Stimulated activated CD8-positive, alpha-beta memory T cell treated with anti-CD3 and anti-CD28 coated beads, Interleukin-15, amount 100 ng/mL, for 4 hours (primary cell): ENCODE data around the gene SHC4.
"Not testable (repeated sequence)": the region's sequence is repeated elsewhere in the genome, so short reads cannot be mapped to it uniquely, and the experiment has no call there.

Experiments
- DNase-seq, 2 donors: peaks; one replicate each; pipeline ENCODE4 v3.0.0-alpha.2; 2020; ENCODE audit warnings: low read depth in 2 of 2

SHC4 gene

GRCh38 chr15:48924528-48925393, 39.0 kb downstream of the SHC4 start:
- no peak for DNase-seq

- DNase-seq, result no peak
These were observed 41.7 kb downstream of the SHC4 start for GRCh38 chr15:48922046-48922445.

- no peak for DNase-seq
These were observed 47.0 kb downstream of the SHC4 start for GRCh38 chr15:48916721-48917120.

GRCh38 chr15:48915861-48916260, 47.9 kb downstream of the SHC4 start:
- DNase-seq, result no peak

GRCh38 chr15:48914717-48915116, 49.0 kb downstream of the SHC4 start:
- DNase-seq, result no peak

- DNase-seq, result no peak
These were observed 50.6 kb downstream of the SHC4 start for GRCh38 chr15:48913141-48913540.

GRCh38 chr15:48910554-48910953, 53.2 kb downstream of the SHC4 start:
- DNase-seq, result not testable (repeated sequence)

GRCh38 chr15:48909313-48909712, 54.4 kb downstream of the SHC4 start:
- not testable (repeated sequence) for DNase-seq

GRCh38 chr15:48905847-48906246, 57.9 kb downstream of the SHC4 start:
- DNase-seq, result no peak

GRCh38 chr15:48905216-48905615, 58.5 kb downstream of the SHC4 start:
- DNase-seq, result no peak

GRCh38 chr15:48904758-48905157, 59.0 kb downstream of the SHC4 start:
- DNase-seq, result no peak

GRCh38 chr15:48899793-48900192, 63.9 kb downstream of the SHC4 start:
- DNase-seq, result no peak

- DNase-seq, result no peak
These were observed 65.3 kb downstream of the SHC4 start for GRCh38 chr15:48898446-48898845.

- no peak for DNase-seq
These were observed 65.7 kb downstream of the SHC4 start for GRCh38 chr15:48898032-48898431.

- DNase-seq, result no peak
These were observed 66.6 kb downstream of the SHC4 start for GRCh38 chr15:48896869-48897814.

GRCh38 chr15:48893311-48893710, 70.4 kb downstream of the SHC4 start:
- DNase-seq, result no peak

GRCh38 chr15:48891232-48891765, 72.4 kb downstream of the SHC4 start:
- no peak for DNase-seq

- no peak for DNase-seq
These were observed 73.2 kb downstream of the SHC4 start for GRCh38 chr15:48890375-48890972.

GRCh38 chr15:48889925-48890324, 73.8 kb downstream of the SHC4 start:
- DNase-seq, result no peak

- no peak for DNase-seq
These were observed 74.9 kb downstream of the SHC4 start for GRCh38 chr15:48888836-48889235.

GRCh38 chr15:48888191-48888590, 75.5 kb downstream of the SHC4 start:
- no peak for DNase-seq

GRCh38 chr15:48887144-48887543, 76.6 kb downstream of the SHC4 start:
- no peak for DNase-seq
